ENCODE data around the gene TTC7B.

TTC7B gene

DNA sequence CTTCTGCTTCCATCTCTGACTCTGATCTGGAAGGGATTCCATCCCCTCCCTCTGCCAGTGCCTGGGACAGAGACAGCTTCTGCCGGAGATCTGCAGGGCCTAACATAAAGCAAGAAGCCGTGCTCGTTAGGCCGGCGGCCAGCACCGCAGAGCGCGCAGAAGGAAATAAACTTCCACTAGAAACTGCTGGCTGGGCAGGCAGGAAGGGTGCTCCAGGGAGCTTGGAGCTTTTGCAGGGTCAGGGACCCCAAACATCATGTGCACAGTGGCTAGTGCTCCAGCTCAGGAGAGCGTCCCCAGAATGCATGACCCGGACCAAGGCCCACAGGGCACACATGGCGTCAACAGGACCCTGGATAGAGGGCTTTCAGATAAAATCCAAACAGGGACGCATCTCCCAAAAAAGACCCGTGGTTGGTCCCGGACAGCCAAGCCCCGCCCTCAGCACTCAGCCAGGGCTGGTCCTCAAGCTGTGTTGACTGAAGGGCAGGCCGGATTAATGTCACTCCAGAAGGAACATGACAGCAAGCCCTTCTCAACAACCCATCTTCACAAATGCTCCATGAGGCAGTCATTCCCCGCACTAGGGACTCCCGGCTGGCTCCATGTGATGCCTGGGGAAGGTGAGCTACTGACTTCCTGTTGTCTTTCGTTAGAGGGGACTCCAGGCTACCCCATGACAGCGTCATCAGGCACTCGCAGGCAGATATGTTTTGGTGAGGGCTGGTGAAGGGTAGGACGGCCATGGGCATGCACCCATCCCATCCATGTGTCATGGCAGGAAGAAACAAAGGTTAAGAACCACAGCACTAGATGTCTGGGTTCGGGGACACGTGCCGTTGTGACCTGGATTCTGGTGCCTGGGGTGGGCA lies 297.9 kb downstream of the TTC7B start:
- TF ChIP-seq, protein P1, sequence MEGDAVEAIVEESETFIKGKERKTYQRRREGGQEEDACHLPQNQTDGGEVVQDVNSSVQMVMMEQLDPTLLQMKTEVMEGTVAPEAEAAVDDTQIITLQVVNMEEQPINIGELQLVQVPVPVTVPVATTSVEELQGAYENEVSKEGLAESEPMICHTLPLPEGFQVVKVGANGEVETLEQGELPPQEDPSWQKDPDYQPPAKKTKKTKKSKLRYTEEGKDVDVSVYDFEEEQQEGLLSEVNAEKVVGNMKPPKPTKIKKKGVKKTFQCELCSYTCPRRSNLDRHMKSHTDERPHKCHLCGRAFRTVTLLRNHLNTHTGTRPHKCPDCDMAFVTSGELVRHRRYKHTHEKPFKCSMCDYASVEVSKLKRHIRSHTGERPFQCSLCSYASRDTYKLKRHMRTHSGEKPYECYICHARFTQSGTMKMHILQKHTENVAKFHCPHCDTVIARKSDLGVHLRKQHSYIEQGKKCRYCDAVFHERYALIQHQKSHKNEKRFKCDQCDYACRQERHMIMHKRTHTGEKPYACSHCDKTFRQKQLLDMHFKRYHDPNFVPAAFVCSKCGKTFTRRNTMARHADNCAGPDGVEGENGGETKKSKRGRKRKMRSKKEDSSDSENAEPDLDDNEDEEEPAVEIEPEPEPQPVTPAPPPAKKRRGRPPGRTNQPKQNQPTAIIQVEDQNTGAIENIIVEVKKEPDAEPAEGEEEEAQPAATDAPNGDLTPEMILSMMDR (IDR thresholded peaks at IDR 0.05; ENCODE audit: insufficient read depth, low read length, missing control alignments) = no peak
- H3K4me3 ChIP-seq (ENCODE audit: low read depth, low read length) = no peak overlapping the region
- ChIA-PET POLR2A (no interaction called here), CTCF (interaction anchor here (0.9 kb wide), 1 partner anchor 217 kb away, joined by 6 read pairs; no protein-coding TSS in a partner anchor)
- no peak for DNase-seq (ENCODE audit: low read depth, low spot score)

DNA sequence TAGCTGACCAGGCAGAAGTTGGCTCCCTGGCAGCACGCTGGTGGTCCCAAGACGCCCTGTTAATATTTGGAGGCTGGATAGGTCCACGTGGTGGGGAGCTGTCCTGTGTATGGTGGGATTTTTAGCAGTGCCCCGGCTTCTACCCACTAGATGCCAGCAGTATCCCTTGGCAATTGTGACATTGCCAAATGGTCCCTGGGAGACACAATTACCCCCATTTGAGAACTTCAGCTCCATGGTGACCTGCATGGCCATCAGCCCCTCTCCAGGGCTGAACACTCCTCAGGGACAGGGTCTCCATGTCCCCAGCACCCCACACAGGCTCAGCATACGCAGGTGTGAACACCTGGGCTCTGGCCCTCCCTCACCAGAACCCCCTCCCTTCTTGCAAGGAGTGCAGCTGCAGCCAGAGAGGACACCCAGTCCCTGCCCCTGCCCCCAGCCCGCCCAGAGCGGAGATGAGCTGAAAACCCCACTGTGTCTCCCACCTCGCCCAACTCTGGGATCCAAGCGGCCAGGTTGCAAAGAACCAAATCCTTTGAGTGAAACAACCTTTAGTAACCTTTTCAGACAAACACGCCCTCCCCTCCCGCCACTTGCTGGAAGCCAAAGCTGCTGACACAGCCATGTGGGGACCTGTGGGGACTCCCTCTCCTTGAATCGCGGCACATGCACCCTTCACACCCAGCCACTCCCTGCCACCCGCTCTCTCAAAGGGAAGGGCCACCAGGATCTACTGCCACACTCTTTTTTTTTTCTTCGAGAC lies 299.0 kb downstream of the TTC7B start:
- no peak for DNase-seq (ENCODE audit: low read depth, low spot score)
- TF ChIP-seq, protein P1 (IDR thresholded peaks at IDR 0.05; ENCODE audit: insufficient read depth, low read length, missing control alignments) = no peak
- no peak overlapping the region for H3K4me3 ChIP-seq (ENCODE audit: low read depth, low read length)
- ChIA-PET POLR2A (no interaction called here), CTCF (interaction anchor here (1.0 kb wide), 1 partner anchor 10 kb away, joined by 3 read pairs; no protein-coding TSS in a partner anchor)

GRCh38 chr14:90514566-90514965 lies 301.7 kb downstream of the TTC7B start:
- H3K4me3 ChIP-seq (ENCODE audit: low read depth, low read length) = no peak overlapping the region
- CTCF ChIA-PET = no interaction called here
- DNase-seq (ENCODE audit: low read depth, low spot score) = no peak
- TF ChIP-seq, protein P1 (IDR thresholded peaks at IDR 0.05; ENCODE audit: insufficient read depth, low read length, missing control alignments) = no peak
- POLR2A ChIA-PET = no interaction called here

- TF ChIP-seq, protein P1 (IDR thresholded peaks at IDR 0.05; ENCODE audit: insufficient read depth, low read length, missing control alignments) = no peak
- H3K4me3 ChIP-seq (ENCODE audit: low read depth, low read length) = no peak overlapping the region
- DNase-seq (ENCODE audit: low read depth, low spot score) = no peak
- CTCF ChIA-PET = no interaction called here
- POLR2A ChIA-PET = no interaction called here
These were observed 302.2 kb downstream of the TTC7B start for GRCh38 chr14:90514015-90514398.

- TF ChIP-seq, protein P1 (IDR thresholded peaks at IDR 0.05; ENCODE audit: insufficient read depth, low read length, missing control alignments) = no peak
- no peak overlapping the region for H3K4me3 ChIP-seq (ENCODE audit: low read depth, low read length)
- DNase-seq (ENCODE audit: low read depth, low spot score) = no peak
- POLR2A ChIA-PET = interaction anchor here (0.6 kb wide), 1 partner anchor 75 kb away, joined by 5 read pairs; no protein-coding TSS in a partner anchor
- CTCF ChIA-PET = no interaction called here
These were observed 302.8 kb downstream of the TTC7B start for GRCh38 chr14:90513161-90514014.
